ENCODE results near the gene CNIH2. TPM values are rescaled to one million over a fixed set of nuclear protein-coding genes. Genes with fewer than 3 reads are reported as not detected.

CNIH2 gene
- total and polyA plus RNA-seq, 2 of the 13 experiments (the other 11 are each of a cell fraction or from before 2014, with no cell fraction given): 0.60 to 0.69 TPM

DNA sequence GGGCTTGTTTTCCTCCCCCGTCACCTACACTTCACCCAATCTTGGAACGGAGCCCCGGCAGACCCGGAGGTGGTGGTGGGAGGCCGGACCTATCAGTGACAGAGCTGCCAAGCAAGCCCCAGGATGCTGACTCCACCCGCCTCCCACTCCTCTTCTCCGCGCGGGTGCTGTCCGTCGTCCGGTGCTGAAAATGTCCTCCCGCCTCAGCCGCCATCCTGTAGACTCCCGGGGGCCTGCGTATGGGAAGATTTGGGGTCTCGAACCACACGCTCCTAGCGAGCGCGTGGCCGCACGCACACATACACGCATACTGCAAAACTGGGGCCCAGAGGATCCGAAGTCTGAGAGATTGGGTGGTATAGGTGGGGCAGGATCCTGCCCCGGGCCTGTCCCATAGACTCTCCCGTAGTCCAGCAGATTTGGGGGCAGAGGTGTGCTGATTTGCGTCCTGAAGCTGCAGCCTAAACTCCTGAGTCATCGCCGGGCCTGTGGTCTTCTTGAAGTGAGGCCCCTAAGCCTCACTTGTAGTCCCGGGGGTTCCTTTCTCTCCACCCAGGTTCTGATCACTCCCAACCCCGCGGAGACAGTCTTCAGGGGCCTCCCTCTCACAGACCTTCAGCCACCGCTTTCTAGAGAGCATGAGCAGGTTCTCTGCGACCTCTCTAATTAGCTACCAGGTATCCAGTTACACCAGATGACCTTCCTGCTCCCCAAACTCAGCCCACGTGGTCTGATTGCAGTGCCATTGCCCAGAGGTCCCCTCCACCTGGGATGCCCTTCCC is 11.8 kb downstream of the CNIH2 start (continued):
- TF ChIP-seq ZBTB37 (CRISPR knock-in tag; IDR thresholded peaks at IDR 0.05) (0 out of 2 replicates have a peak, but pooled peaks have one; percentile 23), PHF5A (CRISPR knock-in tag; IDR thresholded peaks at IDR 0.05; ENCODE audit: low read depth, unreplicated experiment) (no peak), DR1 (CRISPR knock-in tag; IDR thresholded peaks at IDR 0.05) (peak; percentile 11; the same call in 1 of the 2 replicates), SRSF1 (optimal IDR thresholded peaks at IDR 0.05; ENCODE audit: low read depth, low read length) (peak; percentile 82), KDM1A (CRISPR knock-in tag; IDR thresholded peaks at IDR 0.05) (no peak), ZNF652 (CRISPR knock-in tag; IDR thresholded peaks at IDR 0.05; ENCODE audit: borderline replicate concordance, low read depth) (no peak), KLF15 (CRISPR knock-in tag; IDR thresholded peaks at IDR 0.05; ENCODE audit: borderline replicate concordance) (no peak), DMAP1 (CRISPR knock-in tag; IDR thresholded peaks at IDR 0.05) (no peak), ISL2 (CRISPR knock-in tag; IDR thresholded peaks at IDR 0.05) (no peak), JUND (CRISPR knock-in tag; IDR thresholded peaks at IDR 0.05) (no peak), ZNF749 (CRISPR knock-in tag; IDR thresholded peaks at IDR 0.05; ENCODE audit: borderline replicate concordance) (peak; percentile 57; the same call in 1 of the 2 replicates), TAF15 (IDR thresholded peaks at IDR 0.05; ENCODE audit: low read depth, low read length, poor library complexity, severe bottlenecking) (no peak), ZNF660 (CRISPR knock-in tag; IDR thresholded peaks at IDR 0.05; ENCODE audit: borderline replicate concordance, low read depth) (no peak), ZFX (CRISPR knock-in tag; IDR thresholded peaks at IDR 0.05; ENCODE audit: low read depth) (no peak), HDAC2 (CRISPR knock-in tag; IDR thresholded peaks at IDR 0.05) (peak; percentile 49; the same call in 1 of the 2 replicates), SMAD9 (CRISPR knock-in tag; IDR thresholded peaks at IDR 0.05) (no peak; the same call in 1 of the 2 replicates), CREBL2 (CRISPR knock-in tag; IDR thresholded peaks at IDR 0.05; ENCODE audit: borderline replicate concordance) (peak; percentile 61; the same call in 1 of the 2 replicates), ATF6 (CRISPR knock-in tag; conservative IDR thresholded peaks at IDR 0.05) (no peak; the same call in 1 of the 2 replicates), AFF4 (CRISPR knock-in tag; IDR thresholded peaks at IDR 0.05) (no peak)
- TF ChIP-seq, protein P1, sequence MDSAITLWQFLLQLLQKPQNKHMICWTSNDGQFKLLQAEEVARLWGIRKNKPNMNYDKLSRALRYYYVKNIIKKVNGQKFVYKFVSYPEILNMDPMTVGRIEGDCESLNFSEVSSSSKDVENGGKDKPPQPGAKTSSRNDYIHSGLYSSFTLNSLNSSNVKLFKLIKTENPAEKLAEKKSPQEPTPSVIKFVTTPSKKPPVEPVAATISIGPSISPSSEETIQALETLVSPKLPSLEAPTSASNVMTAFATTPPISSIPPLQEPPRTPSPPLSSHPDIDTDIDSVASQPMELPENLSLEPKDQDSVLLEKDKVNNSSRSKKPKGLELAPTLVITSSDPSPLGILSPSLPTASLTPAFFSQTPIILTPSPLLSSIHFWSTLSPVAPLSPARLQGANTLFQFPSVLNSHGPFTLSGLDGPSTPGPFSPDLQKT (CRISPR knock-in tag; IDR thresholded peaks at IDR 0.05; ENCODE audit: borderline replicate concordance): no peak

All from HepG2 (cell line).